Measurements from ENCODE around the gene CBX4. TPM values are rescaled to one million over a fixed set of nuclear protein-coding genes. Genes with fewer than 3 reads are reported as not detected.

The CBX4 gene
- polyA plus RNA-seq, 1 donor from 2014 or later: 31.9 TPM

GRCh38 chr17:79786930-79787643 lies 52.2 kb downstream of the CBX4 start:
- Histone ChIP-seq H3K9me3 (ENCODE audit: low read length) (no peaks in the 10 kb centered on the region), H3K79me2 (replicated peaks; ENCODE audit: insufficient read depth, low read length) (no peaks in the 10 kb centered on the region), H3F3A (ENCODE audit: insufficient read depth, low read length, poor library complexity, severe bottlenecking) (peaks cover 9% of the 10 kb centered on the region), H3K27ac (ENCODE audit: low read length) (no peak overlapping the region), H4K20me1 (ENCODE audit: insufficient read depth) (peaks cover 3% of the 10 kb centered on the region), H3K36me3 (ENCODE audit: insufficient read depth, low read length) (no peaks in the 10 kb centered on the region), H3K27me3 (ENCODE audit: insufficient read depth, low read depth, low read length) (peaks cover 34% of the 10 kb centered on the region), H3K9ac (ENCODE audit: low read length) (no peak overlapping the region), H2AFZ (ENCODE audit: low read depth, low read length) (no peak overlapping the region), H3K4me2 (ENCODE audit: low read length) (no peak overlapping the region), H3K4me3 (ENCODE audit: low read length) (no peak overlapping the region), H3K9me2 (ENCODE audit: insufficient read depth, low read length) (no peaks in the 10 kb centered on the region)
- TF ChIP-seq CTCF (IDR thresholded peaks at IDR 0.05; ENCODE audit: poor library complexity, severe bottlenecking) (no peak), REST (IDR thresholded peaks at IDR 0.05; ENCODE audit: borderline replicate concordance) (no peak), EP300 (conservative IDR thresholded peaks at IDR 0.05; ENCODE audit: poor library complexity, severe bottlenecking) (no peak), MXI1 (conservative IDR thresholded peaks at IDR 0.05; ENCODE audit: poor library complexity, severe bottlenecking) (no peak), EZH2 (IDR thresholded peaks at IDR 0.05; ENCODE audit: borderline replicate concordance, insufficient read depth, low read length, poor library complexity, severe bottlenecking) (no peak), POLR2AphosphoS5 (IDR thresholded peaks at IDR 0.05) (no peak), SMC3 (conservative IDR thresholded peaks at IDR 0.05; ENCODE audit: poor library complexity) (no peak), RAD21 (conservative IDR thresholded peaks at IDR 0.05) (no peak), TAF1 (IDR thresholded peaks at IDR 0.05; ENCODE audit: low read depth) (no peak)

- no peak overlapping the region for H2AFZ ChIP-seq (ENCODE audit: low read depth, low read length)
- H3K9me2 ChIP-seq (ENCODE audit: insufficient read depth, low read length): no peaks in the 10 kb centered on the region
- H3K36me3 ChIP-seq (ENCODE audit: insufficient read depth, low read length): no peaks in the 10 kb centered on the region
- peaks cover 24% of the 10 kb centered on the region for H3K27me3 ChIP-seq (ENCODE audit: insufficient read depth, low read depth, low read length)
- H3F3A ChIP-seq (ENCODE audit: insufficient read depth, low read length, poor library complexity, severe bottlenecking): peaks cover 9% of the 10 kb centered on the region
- no peaks in the 10 kb centered on the region for H4K20me1 ChIP-seq (ENCODE audit: insufficient read depth)
- H3K27ac ChIP-seq (ENCODE audit: low read length): no peak overlapping the region
- H3K9me3 ChIP-seq (ENCODE audit: low read length): no peaks in the 10 kb centered on the region
- H3K4me2 ChIP-seq (ENCODE audit: low read length): no peak overlapping the region
- H3K9ac ChIP-seq (ENCODE audit: low read length): no peak overlapping the region
- H3K79me2 ChIP-seq (replicated peaks; ENCODE audit: insufficient read depth, low read length): no peaks in the 10 kb centered on the region
- TF ChIP-seq POLR2AphosphoS5 (IDR thresholded peaks at IDR 0.05) (no peak), RAD21 (conservative IDR thresholded peaks at IDR 0.05) (no peak), TAF1 (IDR thresholded peaks at IDR 0.05; ENCODE audit: low read depth) (no peak), REST (IDR thresholded peaks at IDR 0.05; ENCODE audit: borderline replicate concordance) (no peak), SMC3 (conservative IDR thresholded peaks at IDR 0.05; ENCODE audit: poor library complexity) (no peak), MXI1 (conservative IDR thresholded peaks at IDR 0.05; ENCODE audit: poor library complexity, severe bottlenecking) (no peak), EP300 (conservative IDR thresholded peaks at IDR 0.05; ENCODE audit: poor library complexity, severe bottlenecking) (no peak), EZH2 (IDR thresholded peaks at IDR 0.05; ENCODE audit: borderline replicate concordance, insufficient read depth, low read length, poor library complexity, severe bottlenecking) (no peak), CTCF (IDR thresholded peaks at IDR 0.05; ENCODE audit: poor library complexity, severe bottlenecking) (no peak)
- no peak overlapping the region for H3K4me3 ChIP-seq (ENCODE audit: low read length)
Measured at GRCh38 chr17:79785900-79786810, 53.1 kb downstream of the CBX4 start.
